Lung microvascular endothelial cell (primary cell): Measurements from ENCODE around the gene NDUFA13. TPM values are rescaled to one million over a fixed set of nuclear protein-coding genes. Genes with fewer than 3 reads are reported as not detected.

ENCODE experiments used
- DNase-seq, 2 donors: peaks; one replicate each; pipeline versions ENCODE4 v3.0.0 to v3.0.0-alpha.2; 2010; ENCODE audit warnings: low read depth in 2 of 2
- total RNA-seq: library from RNA; depleted of rRNA; stranded (reverse); fragments of >200 nt; gene quantifications from 2 replicates; pipeline ENCODE4 v1.2.1, GENCODE V29; 2014

The NDUFA13 gene
- total RNA-seq, 1 donor from 2014 or later = 292 TPM

- DNase-seq = no peak
These were observed 53.1 kb downstream of the NDUFA13 start for GRCh38 chr19:19568802-19569756.

- DNase-seq = no peak
These were observed 54.5 kb downstream of the NDUFA13 start for GRCh38 chr19:19570571-19570970.

GRCh38 chr19:19571071-19571786 lies 55.2 kb downstream of the NDUFA13 start:
- DNase-seq = no peak

GRCh38 chr19:19575411-19575810 lies 59.4 kb downstream of the NDUFA13 start:
- DNase-seq = no peak

Other genes starting within 250 kb of the NDUFA13 start
- not detected in 2 replicates for gene TM6SF2, start 242.9 kb upstream of the NDUFA13 start, total RNA-seq
- 16.1 and 22.6 TPM in 2 replicates for gene SUGP1, start 195.7 kb upstream of the NDUFA13 start, total RNA-seq
- gene MAU2, start 195.4 kb upstream of the NDUFA13 start, total RNA-seq = 18.1 and 22.6 TPM in 2 replicates
- gene GATAD2A, start 110.5 kb upstream of the NDUFA13 start, total RNA-seq = 27.0 and 37.5 TPM in 2 replicates
- gene TSSK6, start 677 bp upstream of the NDUFA13 start, total RNA-seq = 0.65 and 1.2 TPM in 2 replicates
- gene YJEFN3, start 12.7 kb downstream of the NDUFA13 start, total RNA-seq = under 0.01 and 0.20 TPM in 2 replicates
- gene CILP2, start 22.0 kb downstream of the NDUFA13 start, total RNA-seq = under 0.01 TPM in 1 of 2 replicates, not detected in the other
- gene PBX4, start 102.5 kb downstream of the NDUFA13 start, total RNA-seq = not detected in 2 replicates
- 0.40 and 0.44 TPM in 2 replicates for gene LPAR2, start 112.0 kb downstream of the NDUFA13 start, total RNA-seq
- gene GMIP, start 127.4 kb downstream of the NDUFA13 start, total RNA-seq = 4.8 and 5.9 TPM in 2 replicates
- gene ATP13A1, start 147.5 kb downstream of the NDUFA13 start, total RNA-seq = 16.1 and 22.0 TPM in 2 replicates
- gene ZNF101, start 152.6 kb downstream of the NDUFA13 start, total RNA-seq = 8.3 and 10.1 TPM in 2 replicates
- gene ZNF14, start 216.9 kb downstream of the NDUFA13 start, total RNA-seq = 2.6 and 5.0 TPM in 2 replicates